PC-9 (cell line): ENCODE data around the gene SIX4. TPM values are rescaled to one million over a fixed set of nuclear protein-coding genes. Genes with fewer than 3 reads are reported as not detected.

Experiments used
- BruUV-seq: library from RNA; stranded (reverse); fragments of 400-500 nt; replicated peaks from 2 replicates; lab custom pipeline; 2021; lab: Mats Ljungman, UMichigan
- CTCF ChIA-PET: fragments of 300-600 bp; sonication (Branson Sonifier 250); formaldehyde crosslinking; loops from one replicate; lab custom pipeline; 2022; ENCODE audit warnings: antibody characterized with exemption; lab: Charles Lee
- POLR2A ChIA-PET: fragments of 300-600 bp; sonication (Branson Sonifier 250); formaldehyde crosslinking; loops from one replicate; lab custom pipeline; 2022; ENCODE audit warnings: antibody characterized with exemption; ENCODE audit not compliant: unreplicated experiment; lab: Charles Lee
- DNase-seq, 2 experiments: peaks; one replicate each; pipeline versions ENCODE4 v3.0.0 to v3.0.0-alpha.2; 2015 to 2022; ENCODE audit warnings: mixed read lengths in 1 of 2
- H2AFZ ChIP-seq: fragments of 200-600 bp; sonication (generic); 2 replicates; pipeline ENCODE4 v1.8.1; 2017; ENCODE audit warnings: antibody characterized with exemption
- H3F3A ChIP-seq: fragments of 200-600 bp; sonication (generic); 2 replicates; pipeline ENCODE4 v1.8.1; 2017; ENCODE audit warnings: antibody characterized with exemption, mild to moderate bottlenecking, low read depth; ENCODE audit not compliant: insufficient read depth
- H3K27ac ChIP-seq: fragments of 200-600 bp; sonication (generic); 2 replicates; pipeline ENCODE4 v1.6.1; 2016; ENCODE audit warnings: mixed run types
- H3K27me3 ChIP-seq: fragments of 200-600 bp; sonication (generic); 2 replicates; pipeline ENCODE4 v1.6.1; 2016; ENCODE audit warnings: low read depth, mixed run types; ENCODE audit not compliant: insufficient read depth
- H3K36me3 ChIP-seq: fragments of 200-600 bp; sonication (generic); 2 replicates; pipeline ENCODE4 v1.6.1; 2016; ENCODE audit warnings: low read depth, mixed run types
- H3K4me1 ChIP-seq: fragments of 200-600 bp; sonication (generic); replicated peaks from 2 replicates; pipeline ENCODE4 v1.6.1; 2016; ENCODE audit warnings: mixed run types; ENCODE audit not compliant: insufficient read depth
- H3K4me2 ChIP-seq: fragments of 200-600 bp; sonication (generic); 2 replicates; pipeline ENCODE4 v1.6.1; 2017; ENCODE audit warnings: mixed run types
- H3K4me3 ChIP-seq: fragments of 200-600 bp; sonication (generic); 2 replicates; pipeline ENCODE4 v1.6.1; 2016; ENCODE audit warnings: mixed run types
- H3K79me2 ChIP-seq: fragments of 200-600 bp; sonication (generic); 2 replicates; pipeline ENCODE4 v1.6.1; 2017; ENCODE audit warnings: low read depth, mixed run types
- H3K9me2 ChIP-seq: fragments of 200-600 bp; sonication (generic); 2 replicates; pipeline ENCODE4 v1.8.1; 2017; ENCODE audit warnings: mild to moderate bottlenecking; ENCODE audit not compliant: insufficient read depth
- H3K9me3 ChIP-seq: fragments of 200-600 bp; sonication (generic); 2 replicates; pipeline ENCODE4 v1.8.1; 2016; ENCODE audit warnings: low read depth; ENCODE audit not compliant: insufficient read depth
- H4K20me1 ChIP-seq: fragments of 200-600 bp; sonication (generic); 2 replicates; pipeline ENCODE4 v1.8.1; 2017; ENCODE audit not compliant: insufficient read depth
- EZH2 ChIP-seq: fragments of 200-600 bp; sonication (generic); IDR thresholded peaks from 2 replicates; pipeline ENCODE4 v1.8.0; 2017; ENCODE audit warnings: antibody characterized with exemption, low read depth
- intact Hi-C: fragments of 100-400 bp; cut with micrococcal nuclease; formaldehyde crosslinking; loops from one replicate; pipeline ENCODE4 v1.10.0; 2022; ENCODE audit not compliant: unreplicated experiment
- total RNA-seq: library from RNA; stranded (reverse); gene quantifications from 2 replicates; pipeline ENCODE4 v1.2.3, GENCODE V29; 2021
- TF ChIP-seq, protein P1 (sequence below): fragments of 200-600 bp; sonication (generic); conservative IDR thresholded peaks from 2 replicates; pipeline ENCODE4 v1.6.1; 2017; ENCODE audit warnings: mixed run types, antibody characterized with exemption, mild to moderate bottlenecking, moderate library complexity

SIX4 gene
- total RNA-seq, 1 experiment from 2014 or later: 31.0 TPM

DNA sequence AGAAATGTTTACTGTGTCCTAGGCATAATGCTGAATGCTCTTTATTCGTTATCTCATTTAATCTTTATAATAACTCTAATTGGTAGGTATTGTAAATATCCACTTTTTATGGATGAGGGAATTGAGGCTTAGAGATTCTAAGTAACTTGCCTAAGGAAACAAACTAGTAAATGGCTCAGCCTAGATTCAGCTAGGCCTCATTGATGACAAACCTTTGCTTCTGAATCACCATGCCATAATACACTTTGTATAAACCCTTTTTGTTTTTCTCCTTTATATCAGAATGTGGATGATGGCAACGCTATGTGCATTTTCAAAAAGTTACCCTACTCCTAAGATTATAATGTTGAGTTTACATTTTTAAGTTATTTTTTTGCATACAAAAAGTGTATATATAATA is 44.5 kb upstream of the SIX4 start:
- TF ChIP-seq, protein P1, sequence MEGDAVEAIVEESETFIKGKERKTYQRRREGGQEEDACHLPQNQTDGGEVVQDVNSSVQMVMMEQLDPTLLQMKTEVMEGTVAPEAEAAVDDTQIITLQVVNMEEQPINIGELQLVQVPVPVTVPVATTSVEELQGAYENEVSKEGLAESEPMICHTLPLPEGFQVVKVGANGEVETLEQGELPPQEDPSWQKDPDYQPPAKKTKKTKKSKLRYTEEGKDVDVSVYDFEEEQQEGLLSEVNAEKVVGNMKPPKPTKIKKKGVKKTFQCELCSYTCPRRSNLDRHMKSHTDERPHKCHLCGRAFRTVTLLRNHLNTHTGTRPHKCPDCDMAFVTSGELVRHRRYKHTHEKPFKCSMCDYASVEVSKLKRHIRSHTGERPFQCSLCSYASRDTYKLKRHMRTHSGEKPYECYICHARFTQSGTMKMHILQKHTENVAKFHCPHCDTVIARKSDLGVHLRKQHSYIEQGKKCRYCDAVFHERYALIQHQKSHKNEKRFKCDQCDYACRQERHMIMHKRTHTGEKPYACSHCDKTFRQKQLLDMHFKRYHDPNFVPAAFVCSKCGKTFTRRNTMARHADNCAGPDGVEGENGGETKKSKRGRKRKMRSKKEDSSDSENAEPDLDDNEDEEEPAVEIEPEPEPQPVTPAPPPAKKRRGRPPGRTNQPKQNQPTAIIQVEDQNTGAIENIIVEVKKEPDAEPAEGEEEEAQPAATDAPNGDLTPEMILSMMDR: no peak
- no TSS peak for BruUV-seq
- no peaks in the 10 kb centered on the region for H4K20me1 ChIP-seq

DNA sequence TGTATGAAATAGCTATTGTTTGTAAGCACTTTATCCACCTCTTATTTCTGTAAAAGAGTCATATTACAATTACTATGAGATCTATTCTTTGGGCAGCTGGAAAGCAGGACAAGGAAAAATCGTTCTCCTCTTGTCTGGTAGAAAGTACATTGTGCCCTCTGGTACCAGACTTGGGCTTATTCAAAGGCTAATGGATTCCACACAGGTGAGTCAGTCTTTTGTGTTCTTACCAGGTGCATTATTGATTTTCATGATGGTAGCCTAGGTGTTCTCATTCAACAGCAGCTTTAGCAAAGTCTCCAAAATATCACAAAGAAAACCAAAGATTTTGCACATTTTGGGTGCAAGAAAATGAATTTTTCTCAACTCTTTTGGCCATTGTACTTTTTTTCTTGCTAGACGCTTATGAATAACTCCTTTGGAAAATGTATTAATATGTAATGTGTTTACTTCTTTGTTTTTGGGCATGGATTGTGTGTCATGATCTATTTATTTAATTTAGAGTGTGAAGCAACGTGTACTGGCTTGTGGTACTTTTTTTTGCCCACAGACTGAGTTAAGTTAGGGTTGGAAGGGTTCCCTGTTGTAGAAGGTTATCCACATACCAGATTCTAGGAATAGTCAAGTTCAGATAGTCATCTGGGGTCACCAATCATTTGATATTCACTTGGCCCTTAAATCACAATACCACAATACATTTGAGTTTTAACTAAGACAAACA is 36.7 kb upstream of the SIX4 start:
- H3K4me3 ChIP-seq: no peak overlapping the region
- DNase-seq: peak; percentile 42 to 85
- peaks cover 60% of the 10 kb centered on the region for H3K4me1 ChIP-seq
- H4K20me1 ChIP-seq: no peaks in the 10 kb centered on the region
- POLR2A ChIA-PET: interaction anchor here (0.6 kb wide), 2 partner anchors 37 to 205 kb away, joined by 3 read pairs; partner anchors contain the start of gene SIX4
- TF ChIP-seq EZH2: no peak
- TF ChIP-seq, protein P1: no peak
- H3K9me2 ChIP-seq: no peaks in the 10 kb centered on the region
- no peak overlapping the region for H2AFZ ChIP-seq
- no peaks in the 10 kb centered on the region for H3K36me3 ChIP-seq
- H3K79me2 ChIP-seq: peaks cover 91% of the 10 kb centered on the region
- H3F3A ChIP-seq: peaks cover 29% of the 10 kb centered on the region
- intact Hi-C loops: loop anchor here (1.0 kb wide), 1 partner anchor 14 kb away; no protein-coding TSS in a partner anchor
- H3K4me2 ChIP-seq: peak overlapping the region; percentile 43
- BruUV-seq: no TSS peak
- H3K27me3 ChIP-seq: no peaks in the 10 kb centered on the region
- H3K27ac ChIP-seq: peak overlapping the region; percentile 59
- CTCF ChIA-PET: no interaction called here
- H3K9me3 ChIP-seq: no peaks in the 10 kb centered on the region; the same call in 1 of the 2 replicates

More for the DNA sequence above, 44.5 kb upstream of the SIX4 start:
- no peak overlapping the region for H3K4me2 ChIP-seq
- no peak for DNase-seq
- H3K36me3 ChIP-seq: no peaks in the 10 kb centered on the region
- H3K9me2 ChIP-seq: no peaks in the 10 kb centered on the region
- H3K27me3 ChIP-seq: no peaks in the 10 kb centered on the region
- POLR2A ChIA-PET: interaction anchor here (0.5 kb wide), 1 partner anchor 11 kb away, joined by 3 read pairs; no protein-coding TSS in a partner anchor
- no peak overlapping the region for H3K4me3 ChIP-seq
- no peaks in the 10 kb centered on the region for H3K9me3 ChIP-seq
- peaks cover 78% of the 10 kb centered on the region for H3K79me2 ChIP-seq
- intact Hi-C loops: no loop called here
- no peak overlapping the region for H2AFZ ChIP-seq
- H3K27ac ChIP-seq: no peak overlapping the region
- H3K4me1 ChIP-seq: peaks cover 2% of the 10 kb centered on the region; the same call in 1 of the 2 replicates
- H3F3A ChIP-seq: no peaks in the 10 kb centered on the region
- CTCF ChIA-PET: no interaction called here

DNA sequence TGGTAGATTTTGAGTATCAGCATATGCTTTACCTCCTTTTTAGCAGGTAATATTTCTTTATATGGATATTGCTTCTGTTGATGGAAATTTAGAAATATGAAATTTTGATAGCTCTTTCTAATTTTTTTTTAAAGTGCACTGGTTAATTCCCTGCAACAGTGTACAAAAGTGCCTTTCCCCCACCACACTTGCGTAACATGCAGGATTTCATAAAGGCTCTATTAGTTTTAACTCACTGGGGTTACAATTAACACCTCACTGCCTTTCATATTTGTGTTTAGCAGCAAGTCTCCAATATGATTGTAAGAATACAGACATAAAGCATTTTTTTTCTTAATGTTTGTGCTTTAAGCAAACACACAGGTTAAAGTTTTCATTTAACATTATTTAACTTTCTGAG is 36.1 kb upstream of the SIX4 start:
- intact Hi-C loops: loop anchor here (1.0 kb wide), 1 partner anchor 15 kb away; no protein-coding TSS in a partner anchor
- peak overlapping the region; percentile 59 for H3K27ac ChIP-seq
- TF ChIP-seq EZH2: no peak
- TF ChIP-seq, protein P1: no peak

More for the DNA sequence above, 36.1 kb upstream of the SIX4 start:
- Histone ChIP-seq H3K79me2 (peaks cover 93% of the 10 kb centered on the region), H3K9me2 (no peaks in the 10 kb centered on the region), H3K4me3 (no peak overlapping the region), H3K4me2 (peak overlapping the region; percentile 43), H3K4me1 (peaks cover 60% of the 10 kb centered on the region), H3K9me3 (no peaks in the 10 kb centered on the region; the same call in 1 of the 2 replicates), H2AFZ (no peak overlapping the region), H3F3A (peaks cover 29% of the 10 kb centered on the region), H3K36me3 (no peaks in the 10 kb centered on the region), H4K20me1 (no peaks in the 10 kb centered on the region), H3K27me3 (no peaks in the 10 kb centered on the region)
- ChIA-PET POLR2A (interaction anchor here (0.6 kb wide), 2 partner anchors 36 to 206 kb away, joined by 3 read pairs; partner anchors contain the start of gene SIX4), CTCF (interaction anchor here (0.6 kb wide), 1 partner anchor 36 kb away, joined by 5 read pairs; the partner anchor contains the start of gene SIX4)
- BruUV-seq: no TSS peak
- DNase-seq: no peak
